ENCODE results near the gene PLCD1. TPM values are rescaled to one million over a fixed set of nuclear protein-coding genes. Genes with fewer than 3 reads are reported as not detected.

Gene PLCD1
- total RNA-seq, 1 experiment from 2014 or later, result 7.9 TPM

DNA sequence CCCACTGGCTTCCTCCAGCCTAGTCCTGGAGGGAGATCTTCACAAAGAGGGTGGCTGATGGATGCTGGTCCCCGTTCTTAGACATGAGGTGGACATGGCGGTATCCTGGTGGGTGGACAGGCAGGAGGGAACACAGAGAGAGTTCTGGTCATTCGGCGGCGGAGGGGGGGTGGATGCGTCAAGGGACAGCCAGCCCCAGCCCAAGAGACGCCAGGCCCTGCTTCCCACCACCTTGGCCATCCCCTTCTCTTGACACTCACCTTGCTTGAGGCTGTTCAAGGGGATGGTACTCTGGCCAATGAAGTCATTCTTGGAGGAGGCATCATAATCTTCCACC, 21.7 kb downstream of the PLCD1 start:
- no TSS peak for BruUV-seq (replicated peaks)
- Histone ChIP-seq H3K4me3 (ENCODE audit: low read depth, low read length) (no peak overlapping the region), H3K27me3 (replicated peaks; ENCODE audit: control insufficient read depth, insufficient read depth, low read length) (no peaks in the 10 kb centered on the region), H3K36me3 (ENCODE audit: control insufficient read depth, insufficient read depth, low read length) (peaks cover 9% of the 10 kb centered on the region), H3K4me1 (peaks cover 28% of the 10 kb centered on the region), H3K9me3 (no peaks in the 10 kb centered on the region)
- Mint-ChIP-seq H3K4me3 (ENCODE audit: unreplicated experiment) (no peak overlapping the region), H3K9me3 (ENCODE audit: unreplicated experiment) (no peaks in the 10 kb centered on the region), H3K27ac (ENCODE audit: unreplicated experiment) (no peak overlapping the region), H3K36me3 (ENCODE audit: insufficient read depth, unreplicated experiment) (peaks cover 15% of the 10 kb centered on the region), H3K27me3 (ENCODE audit: insufficient read depth, unreplicated experiment) (no peaks in the 10 kb centered on the region), H3K4me1 (ENCODE audit: low read depth, unreplicated experiment) (peaks cover 19% of the 10 kb centered on the region)
- DNase-seq, result no peak
- TF ChIP-seq, protein P1, sequence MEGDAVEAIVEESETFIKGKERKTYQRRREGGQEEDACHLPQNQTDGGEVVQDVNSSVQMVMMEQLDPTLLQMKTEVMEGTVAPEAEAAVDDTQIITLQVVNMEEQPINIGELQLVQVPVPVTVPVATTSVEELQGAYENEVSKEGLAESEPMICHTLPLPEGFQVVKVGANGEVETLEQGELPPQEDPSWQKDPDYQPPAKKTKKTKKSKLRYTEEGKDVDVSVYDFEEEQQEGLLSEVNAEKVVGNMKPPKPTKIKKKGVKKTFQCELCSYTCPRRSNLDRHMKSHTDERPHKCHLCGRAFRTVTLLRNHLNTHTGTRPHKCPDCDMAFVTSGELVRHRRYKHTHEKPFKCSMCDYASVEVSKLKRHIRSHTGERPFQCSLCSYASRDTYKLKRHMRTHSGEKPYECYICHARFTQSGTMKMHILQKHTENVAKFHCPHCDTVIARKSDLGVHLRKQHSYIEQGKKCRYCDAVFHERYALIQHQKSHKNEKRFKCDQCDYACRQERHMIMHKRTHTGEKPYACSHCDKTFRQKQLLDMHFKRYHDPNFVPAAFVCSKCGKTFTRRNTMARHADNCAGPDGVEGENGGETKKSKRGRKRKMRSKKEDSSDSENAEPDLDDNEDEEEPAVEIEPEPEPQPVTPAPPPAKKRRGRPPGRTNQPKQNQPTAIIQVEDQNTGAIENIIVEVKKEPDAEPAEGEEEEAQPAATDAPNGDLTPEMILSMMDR (IDR thresholded peaks at IDR 0.05; ENCODE audit: insufficient read depth in 1 of 2, low read depth in 1 of 2, low read length in 1 of 2, severe bottlenecking in 1 of 2, unreplicated experiment in 1 of 2), result no peak
- ChIA-PET POLR2A (no interaction called here), CTCF (no interaction called here)
- intact Hi-C loops (cut with micrococcal nuclease; ENCODE audit: unreplicated experiment), result no loop called here

DNA sequence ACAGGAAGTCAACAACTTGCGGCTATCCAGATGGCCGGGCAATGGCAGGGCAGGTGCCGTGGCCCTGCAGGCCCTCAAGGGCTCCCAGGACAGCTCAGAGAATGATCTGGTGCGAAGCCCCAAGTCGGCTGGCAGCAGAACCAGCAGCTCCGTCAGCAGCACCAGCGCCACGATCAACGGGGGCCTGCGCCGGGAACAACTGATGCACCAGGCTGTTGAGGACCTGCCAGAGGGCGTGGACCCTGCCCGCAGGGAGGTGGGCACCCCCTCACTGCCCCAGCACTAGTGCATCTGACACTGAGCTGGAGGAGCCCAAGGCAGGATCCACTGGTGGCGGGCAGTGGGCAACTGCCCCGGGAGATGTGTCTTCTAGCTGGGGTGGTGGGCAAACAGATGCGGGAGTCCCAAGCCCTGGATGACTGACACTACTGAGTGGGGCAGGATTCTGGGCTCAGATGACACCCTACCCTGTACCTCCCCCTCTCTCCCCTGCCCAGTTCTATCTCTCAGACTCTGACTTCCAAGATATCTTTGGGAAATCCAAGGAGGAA, 22.9 kb downstream of the PLCD1 start:
- ChIA-PET POLR2A (no interaction called here), CTCF (interaction anchor here (0.6 to 1.4 kb wide), 2 partner anchors 32 to 153 kb away, joined by 7 to 9 read pairs; no protein-coding TSS in a partner anchor)
- no peak for DNase-seq
- TF ChIP-seq, protein P1 (IDR thresholded peaks at IDR 0.05; ENCODE audit: insufficient read depth in 1 of 2, low read depth in 1 of 2, low read length in 1 of 2, severe bottlenecking in 1 of 2, unreplicated experiment in 1 of 2), result no peak
- H3K36me3 Mint-ChIP-seq (ENCODE audit: insufficient read depth, unreplicated experiment), result peaks cover 15% of the 10 kb centered on the region
- peaks cover 9% of the 10 kb centered on the region for H3K36me3 ChIP-seq (ENCODE audit: control insufficient read depth, insufficient read depth, low read length)
- H3K4me3 Mint-ChIP-seq (ENCODE audit: unreplicated experiment), result no peak overlapping the region
- H3K4me1 ChIP-seq, result peaks cover 22% of the 10 kb centered on the region
- intact Hi-C loops (cut with micrococcal nuclease; ENCODE audit: unreplicated experiment), result no loop called here
- no peaks in the 10 kb centered on the region for H3K27me3 Mint-ChIP-seq (ENCODE audit: insufficient read depth, unreplicated experiment)
- no peak overlapping the region for H3K4me3 ChIP-seq (ENCODE audit: low read depth, low read length)
- no peak overlapping the region for H3K27ac Mint-ChIP-seq (ENCODE audit: unreplicated experiment)
- BruUV-seq (replicated peaks), result no TSS peak
- H3K4me1 Mint-ChIP-seq (ENCODE audit: low read depth, unreplicated experiment), result peaks cover 19% of the 10 kb centered on the region
- no peaks in the 10 kb centered on the region for H3K9me3 ChIP-seq
- no peaks in the 10 kb centered on the region for H3K27me3 ChIP-seq (replicated peaks; ENCODE audit: control insufficient read depth, insufficient read depth, low read length)
- no peaks in the 10 kb centered on the region for H3K9me3 Mint-ChIP-seq (ENCODE audit: unreplicated experiment)

DNA sequence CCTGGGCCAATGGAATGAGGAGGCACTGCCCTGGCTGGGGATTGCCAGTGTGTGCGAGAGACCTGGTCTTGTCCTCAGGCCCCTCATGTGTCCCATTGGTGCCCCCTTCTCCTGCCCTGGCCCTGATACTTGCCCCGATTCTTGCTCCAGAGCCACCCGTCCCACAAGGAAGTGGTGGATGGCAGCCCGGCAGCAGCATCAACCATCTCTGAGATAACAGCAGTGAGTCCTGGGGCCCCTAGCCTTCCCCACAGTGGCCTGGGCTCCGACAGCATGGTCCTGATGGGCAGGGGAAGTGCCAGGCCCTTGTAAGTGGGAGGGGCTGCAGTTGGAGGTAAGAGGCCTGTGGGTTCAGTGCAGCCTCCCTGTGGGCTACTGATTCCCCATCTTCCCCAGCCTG, 23.4 kb downstream of the PLCD1 start:
- DNase-seq, result no peak
- H3K36me3 ChIP-seq (ENCODE audit: control insufficient read depth, insufficient read depth, low read length), result peaks cover 9% of the 10 kb centered on the region
- H3K4me3 ChIP-seq (ENCODE audit: low read depth, low read length), result no peak overlapping the region
- Mint-ChIP-seq H3K4me1 (ENCODE audit: low read depth, unreplicated experiment) (peaks cover 19% of the 10 kb centered on the region), H3K9me3 (ENCODE audit: unreplicated experiment) (no peaks in the 10 kb centered on the region), H3K36me3 (ENCODE audit: insufficient read depth, unreplicated experiment) (peaks cover 15% of the 10 kb centered on the region), H3K27me3 (ENCODE audit: insufficient read depth, unreplicated experiment) (no peaks in the 10 kb centered on the region), H3K4me3 (ENCODE audit: unreplicated experiment) (no peak overlapping the region), H3K27ac (ENCODE audit: unreplicated experiment) (no peak overlapping the region)
- no peaks in the 10 kb centered on the region for H3K9me3 ChIP-seq
- CTCF ChIA-PET, result interaction anchor here (1.4 kb wide), 1 partner anchor 31 kb away, joined by 9 read pairs; no protein-coding TSS in a partner anchor
- H3K27me3 ChIP-seq (replicated peaks; ENCODE audit: control insufficient read depth, insufficient read depth, low read length), result no peaks in the 10 kb centered on the region
- peaks cover 21% of the 10 kb centered on the region for H3K4me1 ChIP-seq
- TF ChIP-seq, protein P1 (IDR thresholded peaks at IDR 0.05; ENCODE audit: insufficient read depth in 1 of 2, low read depth in 1 of 2, low read length in 1 of 2, severe bottlenecking in 1 of 2, unreplicated experiment in 1 of 2), result no peak
- intact Hi-C loops (cut with micrococcal nuclease; ENCODE audit: unreplicated experiment), result no loop called here
- POLR2A ChIA-PET, result no interaction called here
- no TSS peak for BruUV-seq (replicated peaks)
